Upper lobe of left lung (tissue), 6 donors: Measurements from ENCODE around the gene TRIM17. TPM values are rescaled to one million over a fixed set of nuclear protein-coding genes. Genes with fewer than 3 reads are reported as not detected.

ENCODE experiments used
- ATAC-seq, 2 donors: fragments of 200-7000 bp; cut with Tn5 transposase; one replicate each; pipeline ENCODE4 v1.9.1; 2022; ENCODE audit warnings: mild to moderate bottlenecking in 2 of 2, moderate library complexity in 2 of 2; ENCODE audit not compliant: low FRiP score in 2 of 2
- DNase-seq, 2 donors: peaks; one replicate each; pipeline ENCODE4 v3.0.0-alpha.2; 2019 to 2020
- H3K27ac ChIP-seq, 4 donors: fragments of 200-600 bp; sonication (generic); one replicate each; pipeline ENCODE4 v1.5.1; 2016 to 2019
- H3K27me3 ChIP-seq, 4 donors: fragments of 200-600 bp; sonication (generic); one replicate each; pipeline ENCODE4 v1.5.1; 2017 to 2019
- H3K36me3 ChIP-seq, 4 donors: fragments of 200-600 bp; sonication (generic); one replicate each; pipeline ENCODE4 v1.5.1; 2016 to 2019
- H3K4me1 ChIP-seq, 4 donors: fragments of 200-600 bp; sonication (generic); one replicate each; pipeline ENCODE4 v1.5.1; 2018 to 2019
- H3K4me3 ChIP-seq, 4 donors: fragments of 200-600 bp; sonication (generic); one replicate each; pipeline ENCODE4 v1.5.1; 2017 to 2019; ENCODE audit warnings: mild to moderate bottlenecking in 2 of 4, moderate library complexity in 1 of 4
- H3K9me3 ChIP-seq, 4 donors: fragments of 200-600 bp; sonication (generic); one replicate each; pipeline ENCODE4 v1.5.1; 2018 to 2019
- EP300 ChIP-seq, 4 donors: sonication (generic); formaldehyde crosslinking; IDR thresholded peaks; one replicate each; pipeline ENCODE4 v1.5.1; 2017; ENCODE audit warnings: antibody characterized with exemption in 4 of 4, control low read depth in 2 of 4
- POLR2A ChIP-seq, 4 donors: fragments of 450-650 bp; IDR thresholded peaks; one replicate each; pipeline ENCODE4 v1.5.1; 2016 to 2017; ENCODE audit warnings: antibody characterized with exemption in 4 of 4, mild to moderate bottlenecking in 2 of 4
- POLR2AphosphoS5 ChIP-seq, 2 donors: sonication (generic); formaldehyde crosslinking; IDR thresholded peaks; one replicate each; pipeline ENCODE4 v1.5.1; 2017; ENCODE audit warnings: antibody characterized with exemption in 2 of 2
- WGBS, 2 donors: methylation state at CpG; one replicate each; pipeline ENCODE4 v1.1.5; 2017 to 2018; 5-methylcytosine and 5-hydroxymethylcytosine counted together
- total RNA-seq, 6 donors: library from RNA; depleted of rRNA in 4 of 6; stranded (reverse); fragments of >200 nt in 4 of 6; gene quantifications; one replicate each; pipeline versions ENCODE4 v1.1.0 to v1.2.1, GENCODE V29; 2016 to 2021
- TF ChIP-seq, protein P1 (sequence below), 6 experiments: fragments of 450-650 bp in 4 of 6; fragments of 200-600 bp in 2 of 6; sonication (generic) in 2 of 6; IDR thresholded peaks; one replicate each; pipeline ENCODE4 v1.5.1; 2016 to 2019; ENCODE audit warnings: antibody characterized with exemption in 6 of 6
- donor health status: DM: no; HTN: no; CAD: no; lungs with moderate emphysema.
- donor health status: DM: no; HTN: yes; CAD: no; lungs with severe emphysema.

The TRIM17 gene
- total RNA-seq, 6 donors from 2014 or later, result 1.2 to 21.0 (median 2.4) TPM

DNA sequence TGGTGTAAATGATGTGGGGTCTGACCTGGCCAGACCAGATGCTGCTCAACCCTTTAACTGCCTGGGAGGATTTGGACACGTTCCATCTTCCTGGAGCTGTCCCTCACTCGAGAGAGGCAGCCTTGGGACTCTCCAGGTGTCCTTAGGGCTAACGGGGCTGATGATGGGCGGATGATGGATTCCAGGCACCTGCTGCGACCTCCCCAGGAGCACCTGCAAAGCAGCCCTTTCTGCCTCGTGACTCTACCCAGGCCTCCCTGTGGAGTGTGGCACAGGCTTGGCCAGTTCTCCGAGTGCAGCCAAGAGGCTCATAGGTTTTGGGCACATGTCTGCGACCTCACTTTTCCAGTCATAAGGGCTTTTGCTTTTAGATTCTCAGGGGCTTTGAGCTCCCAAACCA is 12.3 kb upstream of the TRIM17 start:
- no peaks in the 10 kb centered on the region for H3K4me1 ChIP-seq
- 68 to 79% methylated on average over 5 to 8 of the region's 8 CpGs for WGBS, 2 donors
- H3K27me3 ChIP-seq, result no peaks in the 10 kb centered on the region
- no peak for DNase-seq
- no peak overlapping the region for H3K4me3 ChIP-seq
- H3K9me3 ChIP-seq, result no peaks in the 10 kb centered on the region
- TF ChIP-seq, protein P1, sequence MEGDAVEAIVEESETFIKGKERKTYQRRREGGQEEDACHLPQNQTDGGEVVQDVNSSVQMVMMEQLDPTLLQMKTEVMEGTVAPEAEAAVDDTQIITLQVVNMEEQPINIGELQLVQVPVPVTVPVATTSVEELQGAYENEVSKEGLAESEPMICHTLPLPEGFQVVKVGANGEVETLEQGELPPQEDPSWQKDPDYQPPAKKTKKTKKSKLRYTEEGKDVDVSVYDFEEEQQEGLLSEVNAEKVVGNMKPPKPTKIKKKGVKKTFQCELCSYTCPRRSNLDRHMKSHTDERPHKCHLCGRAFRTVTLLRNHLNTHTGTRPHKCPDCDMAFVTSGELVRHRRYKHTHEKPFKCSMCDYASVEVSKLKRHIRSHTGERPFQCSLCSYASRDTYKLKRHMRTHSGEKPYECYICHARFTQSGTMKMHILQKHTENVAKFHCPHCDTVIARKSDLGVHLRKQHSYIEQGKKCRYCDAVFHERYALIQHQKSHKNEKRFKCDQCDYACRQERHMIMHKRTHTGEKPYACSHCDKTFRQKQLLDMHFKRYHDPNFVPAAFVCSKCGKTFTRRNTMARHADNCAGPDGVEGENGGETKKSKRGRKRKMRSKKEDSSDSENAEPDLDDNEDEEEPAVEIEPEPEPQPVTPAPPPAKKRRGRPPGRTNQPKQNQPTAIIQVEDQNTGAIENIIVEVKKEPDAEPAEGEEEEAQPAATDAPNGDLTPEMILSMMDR (IDR thresholded peaks at IDR 0.05), result no peak
- TF ChIP-seq POLR2AphosphoS5 (IDR thresholded peaks at IDR 0.05) (no peak), EP300 (IDR thresholded peaks at IDR 0.05) (no peak), POLR2A (IDR thresholded peaks at IDR 0.05) (no peak)
- no peak overlapping the region for H3K27ac ChIP-seq
- ATAC-seq, result no peak
- no peaks in the 10 kb centered on the region for H3K36me3 ChIP-seq

- Histone ChIP-seq H3K27ac (no peak overlapping the region), H3K36me3 (no peaks in the 10 kb centered on the region), H3K9me3 (no peaks in the 10 kb centered on the region), H3K4me3 (no peak overlapping the region), H3K4me1 (no peaks in the 10 kb centered on the region), H3K27me3 (no peaks in the 10 kb centered on the region)
- 64 to 66% methylated on average over 4 of the region's 4 CpGs for WGBS, 2 donors
- ATAC-seq (no peak), DNase-seq (no peak)
- TF ChIP-seq EP300 (IDR thresholded peaks at IDR 0.05) (no peak), POLR2A (IDR thresholded peaks at IDR 0.05) (no peak), POLR2AphosphoS5 (IDR thresholded peaks at IDR 0.05) (no peak)
- TF ChIP-seq, protein P1 (IDR thresholded peaks at IDR 0.05), result no peak
These were observed 11.8 kb upstream of the TRIM17 start for GRCh38 chr1:228428412-228428811.

- no peak overlapping the region for H3K4me3 ChIP-seq
- TF ChIP-seq EP300 (IDR thresholded peaks at IDR 0.05) (no peak), POLR2A (IDR thresholded peaks at IDR 0.05) (no peak), POLR2AphosphoS5 (IDR thresholded peaks at IDR 0.05) (no peak)
- TF ChIP-seq, protein P1 (IDR thresholded peaks at IDR 0.05), result no peak
- H3K9me3 ChIP-seq, result no peaks in the 10 kb centered on the region
- H3K36me3 ChIP-seq, result no peaks in the 10 kb centered on the region
- ATAC-seq (no peak), DNase-seq (no peak)
- H3K27me3 ChIP-seq, result no peaks in the 10 kb centered on the region
- 61 to 66% methylated on average over 5 of the region's 5 CpGs for WGBS, 2 donors
- no peaks in the 10 kb centered on the region for H3K4me1 ChIP-seq
- no peak overlapping the region for H3K27ac ChIP-seq
These were observed 10.0 kb upstream of the TRIM17 start for GRCh38 chr1:228426518-228427175.

- ATAC-seq (no peak), DNase-seq (peak in 1 of 2 donors; percentile 77)
- no peaks in the 10 kb centered on the region for H3K27me3 ChIP-seq
- no peak overlapping the region for H3K4me3 ChIP-seq
- no peaks in the 10 kb centered on the region for H3K36me3 ChIP-seq
- 95 to 98% methylated on average over 42 to 59 of the region's 62 CpGs for WGBS, 2 donors
- H3K27ac ChIP-seq, result no peak overlapping the region
- TF ChIP-seq, protein P1 (IDR thresholded peaks at IDR 0.05), result no peak
- TF ChIP-seq POLR2AphosphoS5 (IDR thresholded peaks at IDR 0.05), result no peak
- no peak for TF ChIP-seq EP300 (IDR thresholded peaks at IDR 0.05)
- TF ChIP-seq POLR2A (IDR thresholded peaks at IDR 0.05), result no peak
- H3K9me3 ChIP-seq, result no peaks in the 10 kb centered on the region
- no peaks in the 10 kb centered on the region for H3K4me1 ChIP-seq
These were observed 8.3 kb upstream of the TRIM17 start for GRCh38 chr1:228424685-228425660.
